Hepatocyte (in vitro differentiated cells): ENCODE measurements around the gene NAP1L4.

ENCODE experiments used
- CTCF ChIP-seq: fragments of 200-600 bp; sonication (generic); IDR thresholded peaks from 2 replicates; pipeline ENCODE4 v1.5.1; 2016; ENCODE audit warnings: antibody characterized with exemption, mild to moderate bottlenecking; ENCODE audit not compliant: poor library complexity
- EZH2 ChIP-seq: fragments of 200-600 bp; sonication (generic); IDR thresholded peaks from 2 replicates; pipeline ENCODE4 v1.6.1; 2016; ENCODE audit warnings: antibody characterized with exemption, mild to moderate bottlenecking, borderline replicate concordance
- EZH2phosphoT487 ChIP-seq: fragments of 200-600 bp; sonication (generic); IDR thresholded peaks from one replicate; pipeline ENCODE4 v1.6.1; 2018; ENCODE audit warnings: antibody characterized with exemption, mild to moderate bottlenecking, low read depth, moderate library complexity; ENCODE audit not compliant: unreplicated experiment, severe bottlenecking

- TF ChIP-seq CTCF (no peak), EZH2 (no peak), EZH2phosphoT487 (no peak)
Observed at GRCh38 chr11:2920343-2920742, 71.8 kb downstream of the NAP1L4 start.
